Stimulated activated CD4-positive, alpha-beta T cell treated with anti-CD3 and anti-CD28 coated beads, Interleukin-15, amount 100 ng/mL, for 48 hours (primary cell): ENCODE results near the gene IRF5.
"Not testable (repeated sequence)": the region's sequence is repeated elsewhere in the genome, so short reads cannot be mapped to it uniquely, and the experiment has no call there.

Source experiments
- DNase-seq, 2 donors: peaks; one replicate each; pipeline ENCODE4 v3.0.0-alpha.2; 2020; ENCODE audit warnings: low read depth in 2 of 2

Gene IRF5

DNA sequence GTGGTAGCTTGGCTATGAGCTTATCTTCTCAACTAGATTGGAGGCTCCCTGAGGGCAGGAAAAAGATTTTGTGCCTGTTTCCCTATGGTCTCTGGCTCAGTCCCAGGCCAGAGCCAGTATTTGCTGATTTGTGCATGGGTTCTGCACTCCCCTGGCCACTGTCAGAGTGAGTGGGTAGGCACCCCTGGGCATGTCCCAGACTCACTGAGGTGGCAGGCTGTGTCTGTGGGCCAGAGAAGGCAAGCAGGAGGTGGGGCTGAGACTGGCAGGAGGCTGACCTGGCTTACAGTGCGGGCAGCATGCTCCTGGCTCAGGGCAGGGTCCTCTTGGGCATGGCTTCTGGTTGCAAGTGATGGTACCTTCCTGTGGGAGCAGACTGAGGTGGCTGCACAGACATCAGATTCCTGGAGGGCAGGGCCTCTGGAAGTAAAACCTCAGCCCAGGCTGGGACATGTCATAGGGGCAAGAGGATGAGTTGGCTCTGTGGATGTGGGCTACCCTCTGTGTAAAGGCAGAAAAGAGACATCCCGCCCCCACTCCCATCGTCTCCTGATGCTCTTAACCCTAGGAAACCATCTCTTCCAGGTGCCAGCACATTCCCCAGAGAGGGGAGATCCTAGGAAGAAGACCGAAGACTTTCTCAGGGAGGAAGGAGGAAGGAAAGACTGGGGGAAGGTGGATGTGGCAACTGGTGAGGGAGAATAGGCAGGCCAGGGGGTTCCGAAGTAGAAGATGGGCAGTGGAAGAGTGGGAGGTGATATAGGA is 31.5 kb upstream of the IRF5 start:
- no peak for DNase-seq

DNA sequence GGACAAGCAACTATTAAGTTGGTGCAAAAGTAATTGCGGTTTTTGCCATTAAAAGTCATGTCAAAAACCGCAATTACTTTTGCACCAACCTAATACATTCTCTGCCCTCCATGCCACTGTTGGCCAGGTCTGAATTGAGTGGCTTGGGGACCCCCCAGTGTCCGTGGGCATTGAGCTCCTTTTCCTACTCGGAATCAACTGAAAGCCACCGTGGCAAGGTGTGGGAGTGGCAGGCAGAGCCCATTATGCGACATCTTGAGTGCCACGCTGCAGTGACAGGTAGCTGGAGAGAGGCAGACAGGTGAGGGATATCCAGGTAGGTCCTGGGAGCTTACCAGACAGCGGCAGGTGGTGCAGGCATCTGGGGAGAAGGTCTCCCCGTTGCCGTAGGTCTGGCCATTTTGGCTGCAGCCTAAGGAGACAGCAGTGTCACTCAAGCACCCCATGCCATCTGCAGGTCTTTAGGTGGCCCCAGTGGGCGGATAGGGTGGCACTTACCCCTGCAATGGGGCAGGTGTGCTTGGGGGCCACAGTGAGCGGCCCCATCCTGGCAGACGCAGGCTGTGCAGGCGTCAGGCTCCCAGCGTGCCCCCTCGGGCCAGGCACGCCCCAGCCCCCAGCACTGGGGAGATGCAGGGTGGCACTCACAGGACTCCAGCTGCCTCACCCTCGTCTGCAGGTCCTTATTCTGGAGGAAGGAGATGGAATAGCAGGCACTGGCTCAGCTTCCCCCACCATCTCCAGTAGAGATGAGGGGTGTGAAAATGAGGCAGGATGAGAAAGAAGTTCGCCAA is 30.8 kb upstream of the IRF5 start:
- DNase-seq = no peak

DNA sequence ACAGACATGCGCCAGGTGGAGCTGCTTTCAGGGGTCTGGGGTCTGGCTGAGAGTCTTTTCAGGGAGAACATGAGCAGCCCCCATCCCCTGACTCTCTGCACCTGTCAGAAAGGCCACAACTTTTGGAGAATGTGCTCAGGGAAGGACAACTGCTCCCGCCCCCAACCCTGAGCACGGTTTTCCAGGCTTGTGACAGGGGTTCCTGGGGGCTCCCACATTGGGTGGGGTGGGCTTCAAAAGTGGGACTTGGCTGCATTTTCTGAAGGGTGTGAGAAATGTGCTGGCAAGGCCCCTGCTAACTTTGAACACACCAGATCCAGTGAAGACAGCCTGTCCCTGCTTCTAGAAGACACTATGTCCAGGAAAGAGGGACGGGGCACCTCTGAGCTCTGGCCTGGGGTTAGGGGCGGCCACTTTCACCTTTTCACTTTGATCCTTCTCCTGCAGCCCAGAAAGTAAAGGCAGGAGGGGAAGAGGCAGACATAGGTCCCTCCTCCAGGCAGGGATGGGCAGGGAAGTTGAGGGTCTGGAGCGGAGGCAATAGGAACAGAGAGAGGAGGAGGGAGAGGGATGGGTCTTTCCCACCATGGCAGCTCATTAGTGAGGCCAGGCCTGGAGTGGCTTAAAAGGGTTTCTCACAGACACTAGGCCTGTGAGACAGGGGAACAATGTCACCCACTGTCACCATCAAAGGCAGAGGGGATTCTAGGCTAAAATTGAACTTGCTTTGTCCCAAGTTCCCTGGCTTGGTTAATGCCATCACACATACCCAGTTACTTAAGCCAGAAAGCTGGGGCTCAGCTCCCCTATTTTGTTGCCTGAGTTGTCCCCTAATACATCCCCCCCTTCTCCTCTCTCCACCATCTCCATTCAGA is 28.7 kb upstream of the IRF5 start:
- no peak for DNase-seq

DNA sequence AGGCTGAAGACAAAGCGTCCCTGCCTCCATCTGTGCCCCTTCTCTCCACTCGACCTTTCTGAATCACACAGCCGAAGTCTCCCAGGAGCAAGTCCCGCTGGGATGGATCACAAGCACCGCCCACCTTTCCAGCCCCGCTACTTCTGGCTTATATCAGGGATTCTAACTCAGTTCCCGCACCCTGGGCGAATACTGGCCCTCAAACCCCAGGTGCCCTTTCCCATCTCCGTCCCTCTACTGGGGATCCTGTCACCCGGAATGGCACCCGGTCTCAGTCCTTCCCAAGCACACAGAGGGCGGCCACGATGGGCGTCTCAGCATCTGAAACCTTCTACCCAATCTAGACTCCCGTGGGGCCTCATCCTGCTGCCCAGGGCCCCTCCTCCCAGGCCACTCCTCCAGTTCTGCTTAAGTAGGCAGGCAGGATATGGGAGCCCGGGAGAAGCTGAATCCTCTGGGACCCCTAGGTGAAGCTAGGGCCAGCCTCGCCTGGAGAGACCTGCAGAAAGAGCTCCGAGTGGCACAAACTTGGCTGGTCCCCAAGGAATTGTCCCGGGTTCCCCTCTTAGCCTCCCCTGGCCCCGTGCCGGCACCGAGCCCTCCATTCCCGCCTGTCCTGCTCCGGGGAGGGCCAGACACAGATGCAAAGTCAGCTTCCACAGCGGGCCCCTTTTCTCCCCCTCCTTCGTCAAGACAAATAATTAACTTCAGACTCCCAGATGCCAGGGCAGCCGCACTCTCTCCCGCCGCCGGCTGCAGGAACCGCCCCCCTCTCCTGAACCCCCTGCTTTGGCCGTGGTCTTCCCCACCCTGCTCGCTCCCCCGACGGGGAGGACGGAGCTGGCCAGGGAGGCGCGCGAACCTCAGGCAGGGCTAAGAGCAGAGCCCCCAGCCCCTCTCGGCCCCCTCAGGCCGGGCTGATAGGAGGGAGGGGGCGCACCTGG is 27.8 kb upstream of the IRF5 start:
- no peak for DNase-seq

DNA sequence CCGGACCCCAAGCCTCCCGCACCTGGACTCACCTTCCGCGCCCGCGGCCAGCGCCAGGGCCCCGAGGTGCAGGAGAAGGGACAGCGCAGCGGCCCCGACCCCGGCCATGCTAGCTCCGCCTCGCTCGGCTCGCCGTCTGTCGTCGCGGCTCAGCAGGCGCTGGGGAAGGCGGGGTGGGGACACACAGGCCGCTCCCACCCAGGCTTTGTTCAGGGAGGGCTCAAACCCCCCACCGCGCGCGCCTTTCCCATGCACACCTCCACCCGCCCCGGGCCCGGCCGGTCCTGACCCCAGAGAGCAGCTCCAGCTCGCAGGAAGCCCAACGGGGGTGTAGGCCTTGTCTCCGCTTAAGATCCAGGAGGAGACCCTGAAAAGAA is 27.2 kb upstream of the IRF5 start, which contains the start of gene KCP:
KCP (minus strand) TSS at position 141 of the 377 bp plus-strand sequence; CDS start at position 108, 33 bp downstream.
- no peak for DNase-seq

DNA sequence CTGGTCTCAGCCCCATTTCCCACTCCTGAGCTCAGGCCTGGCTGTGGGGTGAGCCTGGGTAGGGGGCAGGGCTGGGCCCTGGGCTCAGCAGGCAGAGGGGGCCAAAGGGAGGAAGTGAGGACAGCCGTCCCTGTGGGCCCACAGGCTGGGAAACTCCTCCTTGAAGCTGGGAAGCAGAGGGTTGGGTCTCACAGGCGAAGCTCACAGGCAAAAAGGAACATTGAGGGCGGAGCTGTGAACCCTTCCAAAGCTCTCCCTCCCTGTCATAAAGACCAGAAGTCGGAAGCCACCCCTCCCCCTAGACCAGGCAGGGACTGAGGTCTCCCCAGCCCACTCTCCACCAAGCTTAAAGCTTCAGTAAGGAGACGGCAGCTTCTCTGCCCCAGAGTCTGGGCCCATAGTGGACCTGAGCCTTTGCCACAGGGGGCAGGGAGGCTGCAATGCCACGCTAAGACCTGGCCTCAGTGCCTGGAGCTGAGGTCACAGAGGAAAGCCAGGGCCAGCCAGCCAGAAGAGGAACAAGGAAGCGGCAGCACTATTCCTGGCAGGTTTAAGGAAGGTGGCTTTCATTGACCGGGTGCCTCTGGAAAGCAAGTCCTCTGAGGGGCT is 26.2 kb upstream of the IRF5 start:
- no peak for DNase-seq

DNA sequence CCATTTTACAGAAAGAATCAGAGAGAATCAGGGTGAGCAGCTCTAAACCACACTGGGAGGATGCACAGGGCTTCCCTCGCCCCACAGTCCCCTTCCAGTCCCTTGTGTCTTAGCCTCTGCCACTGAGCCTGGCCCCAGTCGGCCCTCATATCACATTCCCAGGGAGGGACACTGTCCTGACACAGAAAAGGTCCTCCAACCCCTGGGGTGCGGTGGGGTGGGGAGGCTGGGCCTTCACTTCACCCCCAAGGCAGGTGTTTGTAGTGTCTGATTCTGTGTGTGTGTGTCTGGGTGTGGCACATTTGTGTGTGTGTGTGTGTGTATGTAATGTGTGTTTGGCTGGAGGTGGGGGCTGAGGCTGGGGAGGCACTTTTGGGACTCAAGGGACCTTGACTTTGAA is 25.4 kb upstream of the IRF5 start:
- DNase-seq = no peak

DNA sequence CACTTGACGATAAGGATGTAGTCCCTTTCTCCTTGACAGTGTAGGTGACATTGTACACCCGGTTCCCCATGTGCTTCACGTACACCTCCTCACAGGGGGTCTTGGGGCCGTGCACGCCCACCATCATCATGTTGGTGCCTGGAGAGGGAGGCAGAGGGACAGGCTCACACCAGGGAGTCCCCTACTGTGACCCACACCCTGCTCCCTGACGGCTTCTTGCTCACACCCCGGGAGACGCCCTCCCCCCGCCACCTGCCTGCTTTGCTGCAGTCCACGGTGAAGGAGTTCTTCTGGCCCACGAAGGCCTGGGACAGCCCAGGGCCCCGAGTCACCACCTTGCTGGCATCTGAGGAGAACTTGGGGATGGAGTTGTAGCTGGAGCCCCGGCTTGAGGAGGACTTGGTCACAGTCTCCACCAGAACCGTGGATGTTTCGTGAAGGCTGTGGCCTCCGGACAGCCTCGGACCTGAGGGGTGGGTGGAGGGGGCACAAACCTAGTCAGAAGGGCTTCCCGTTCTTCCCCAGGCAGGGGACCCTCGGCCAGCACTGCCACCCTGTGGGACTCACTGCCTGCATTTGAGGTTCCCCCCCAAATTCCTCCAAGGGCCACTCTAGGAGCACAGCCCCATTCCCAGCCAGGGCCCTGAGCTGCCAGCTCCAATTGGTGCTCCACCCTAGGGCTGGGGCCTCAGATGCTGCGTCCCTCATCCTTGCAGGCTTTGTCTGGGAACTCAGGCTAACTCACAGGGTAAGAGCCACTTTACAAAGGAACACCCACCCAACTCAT is 24.8 kb upstream of the IRF5 start:
- not testable (repeated sequence) for DNase-seq

DNA sequence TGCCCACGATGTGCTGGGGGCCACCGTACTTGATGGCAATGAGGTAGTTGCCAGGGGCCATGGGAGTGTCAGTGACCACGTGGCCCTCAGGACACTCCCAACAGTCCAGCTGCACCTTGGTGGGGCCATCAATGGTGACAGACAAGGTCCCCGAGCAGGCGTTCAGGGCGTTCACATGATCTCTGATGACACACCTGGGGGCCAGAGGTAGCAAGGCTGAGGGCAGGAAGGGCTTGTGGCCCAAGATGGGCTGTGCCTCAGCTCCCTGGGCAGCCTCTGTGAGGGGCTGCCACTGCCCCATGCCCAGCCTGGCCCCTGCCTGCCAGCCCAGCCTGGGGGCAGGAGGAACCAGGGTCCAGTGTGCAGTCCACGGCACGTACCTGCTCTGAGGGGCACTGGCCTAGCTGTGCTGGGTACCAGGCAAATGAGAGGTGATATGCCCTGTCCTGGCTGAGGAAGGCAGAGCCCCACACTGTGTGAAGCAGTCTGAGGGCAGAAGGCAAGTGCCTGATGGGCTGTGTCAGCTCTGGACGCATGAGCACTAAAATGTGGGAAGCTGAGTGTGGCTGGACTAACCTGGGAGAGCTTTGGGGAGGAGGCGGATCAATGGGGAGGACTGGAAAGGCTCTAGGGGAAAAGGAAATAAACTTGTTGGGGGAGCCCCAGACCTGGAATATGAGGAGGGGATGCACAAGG is 23.7 kb upstream of the IRF5 start:
- DNase-seq = no peak

DNA sequence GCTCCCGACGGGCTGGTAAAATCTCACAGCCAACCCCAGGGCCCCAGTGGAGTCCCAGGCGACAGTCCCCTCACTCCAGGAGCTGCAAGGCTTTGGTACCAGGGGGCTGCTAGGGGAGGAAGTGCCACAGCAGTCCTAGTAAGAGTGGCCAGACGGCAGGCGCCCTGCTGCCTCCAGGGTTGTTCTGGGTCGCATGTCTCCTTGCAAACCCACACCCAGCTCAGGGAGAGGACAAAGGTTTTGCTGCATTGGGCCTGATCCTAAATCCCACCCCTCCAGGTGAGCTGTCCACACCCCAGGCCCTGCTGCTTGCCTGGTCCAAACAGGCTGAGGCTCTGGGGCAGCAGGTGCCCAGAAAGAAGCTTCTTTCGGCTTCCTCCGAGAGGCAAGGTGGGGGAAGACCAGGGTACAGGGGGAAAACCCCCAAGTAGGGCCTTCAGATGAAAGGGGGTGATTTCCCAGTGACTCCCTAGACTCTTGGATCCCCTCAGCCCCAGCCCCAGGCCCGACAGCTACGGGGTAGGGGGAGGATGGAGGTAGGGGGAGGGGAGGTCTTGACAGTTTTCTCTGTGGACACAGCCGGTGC is 23.1 kb upstream of the IRF5 start:
- no peak for DNase-seq

DNA sequence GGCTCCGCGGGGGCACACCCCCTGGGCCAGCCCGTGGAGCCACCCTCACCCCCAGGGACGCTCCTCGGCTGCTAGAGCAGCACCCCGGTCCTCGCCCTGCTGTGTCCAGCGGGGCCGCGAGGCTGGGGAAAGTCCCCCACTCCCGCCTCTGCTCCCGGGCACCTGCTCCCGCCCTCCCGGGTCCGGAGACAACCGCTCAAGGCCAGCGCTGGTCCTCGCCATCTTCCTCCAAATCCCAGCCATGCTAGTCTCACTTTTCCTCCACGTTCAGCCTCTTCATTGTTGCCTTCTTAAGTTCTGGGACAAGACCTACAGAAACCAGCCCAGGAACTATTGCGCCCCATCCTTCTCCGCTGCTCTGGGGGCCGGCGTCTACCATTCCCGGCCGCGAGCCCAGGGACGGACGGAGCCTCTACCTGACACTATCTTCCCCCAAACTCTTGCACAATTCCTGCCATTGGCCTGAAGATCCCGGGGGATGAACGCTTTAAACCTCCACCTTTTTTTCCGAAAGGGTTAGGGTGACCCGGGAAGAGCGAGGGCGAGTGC is 22.4 kb upstream of the IRF5 start:
- DNase-seq = no peak

DNA sequence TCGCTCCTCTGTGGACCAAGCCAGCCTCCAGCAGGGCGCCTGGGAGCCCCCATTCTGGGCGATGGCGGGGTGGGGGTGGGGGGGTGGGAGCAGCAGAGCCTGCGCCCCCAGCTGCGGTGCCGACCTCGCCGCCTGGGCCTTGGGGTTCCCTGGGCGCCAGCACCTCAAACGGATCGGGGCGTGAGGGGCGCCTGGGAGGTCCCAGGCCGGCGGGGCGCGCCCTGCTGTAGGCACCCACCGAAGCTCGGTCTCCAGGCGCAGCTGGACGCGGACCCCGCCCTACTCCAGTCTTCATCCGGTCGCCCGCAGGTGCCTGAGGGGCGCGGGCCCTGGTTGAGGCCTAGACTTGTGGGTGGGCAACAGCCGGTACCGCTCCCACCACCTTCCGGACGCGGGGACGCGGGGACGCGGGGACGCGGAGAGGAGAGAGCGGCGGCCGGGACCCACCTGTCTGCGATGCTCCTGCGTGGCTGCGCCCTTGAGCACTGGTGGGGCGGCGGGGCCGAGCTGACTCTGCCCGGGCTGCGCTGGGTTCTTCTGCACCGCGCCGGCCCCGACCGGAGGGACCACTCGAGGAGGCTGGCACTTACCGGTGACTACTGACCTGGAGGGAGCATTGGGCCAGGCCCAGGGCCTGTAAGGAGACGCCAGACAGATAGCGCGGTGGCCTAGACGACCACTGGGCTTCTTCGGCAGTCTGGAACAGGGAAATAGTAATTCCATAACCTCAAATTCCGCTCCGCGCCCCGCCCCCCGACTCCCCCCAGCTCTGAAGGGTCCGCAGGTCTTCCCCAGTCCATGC is 21.7 kb upstream of the IRF5 start:
- DNase-seq = no peak

DNA sequence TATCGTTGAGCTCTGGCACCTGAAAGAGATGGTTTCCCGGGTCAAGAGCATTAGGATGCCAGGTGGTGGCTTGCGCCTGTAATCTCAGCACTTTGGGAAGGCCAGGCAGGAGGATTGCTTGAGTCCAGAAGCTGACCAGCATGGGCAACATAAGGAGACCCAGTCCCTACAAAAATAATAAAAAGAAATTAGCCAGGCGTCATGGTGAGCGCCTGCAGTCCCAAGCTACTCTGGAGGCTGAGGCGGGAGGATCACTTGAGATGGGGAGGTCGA is 21.1 kb upstream of the IRF5 start:
- DNase-seq = no peak

DNA sequence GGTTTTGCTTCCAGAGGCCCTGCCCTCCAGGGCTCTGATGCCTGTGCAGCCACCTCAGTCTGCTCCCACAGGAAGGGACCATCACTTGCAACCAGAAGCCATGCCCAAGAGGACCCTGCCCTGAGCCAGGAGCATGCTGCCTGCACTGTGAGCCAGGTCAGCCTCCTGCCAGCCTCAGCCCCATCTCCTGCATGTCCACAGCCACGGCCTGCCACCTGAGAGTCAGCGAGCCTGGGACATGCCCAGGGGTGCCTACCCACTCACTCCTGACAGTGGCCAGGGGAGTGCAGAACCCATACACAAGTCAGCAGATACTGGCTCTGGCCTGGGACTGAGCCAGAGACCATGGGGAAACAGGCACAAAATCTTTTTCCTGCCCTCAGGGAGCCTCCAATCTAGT is 20.6 kb upstream of the IRF5 start:
- no peak for DNase-seq

DNA sequence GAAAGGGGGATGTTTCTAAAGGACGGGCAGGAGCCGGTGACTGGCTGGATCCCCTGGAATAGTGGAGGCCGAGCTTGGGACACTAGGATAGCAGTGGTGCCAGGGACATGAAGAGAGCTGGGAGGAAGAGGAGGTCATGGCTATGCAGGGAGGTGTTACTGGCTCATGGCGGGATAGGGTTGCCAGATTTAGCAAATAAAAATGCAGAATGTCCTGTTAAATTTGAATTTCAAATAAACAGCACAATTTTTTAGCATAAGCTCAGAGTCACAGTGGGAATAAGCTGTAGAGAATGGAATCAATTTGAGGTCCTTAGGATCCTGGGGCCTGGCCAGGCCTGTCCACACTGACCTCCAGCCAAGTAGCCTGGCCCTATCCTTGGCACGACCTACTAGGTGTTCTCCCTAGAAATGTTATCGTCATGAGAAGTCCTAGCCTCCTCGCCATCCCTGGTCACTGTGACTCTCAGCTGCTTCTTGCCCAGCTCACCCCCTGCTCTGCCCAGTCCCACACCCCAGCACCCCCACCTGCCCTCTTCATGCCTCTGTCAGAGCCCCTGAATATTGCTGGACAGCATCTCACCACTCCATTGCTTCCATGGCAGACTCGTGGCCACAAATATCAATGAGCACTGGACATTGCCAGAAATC is 19.6 kb upstream of the IRF5 start:
- DNase-seq = no peak

DNA sequence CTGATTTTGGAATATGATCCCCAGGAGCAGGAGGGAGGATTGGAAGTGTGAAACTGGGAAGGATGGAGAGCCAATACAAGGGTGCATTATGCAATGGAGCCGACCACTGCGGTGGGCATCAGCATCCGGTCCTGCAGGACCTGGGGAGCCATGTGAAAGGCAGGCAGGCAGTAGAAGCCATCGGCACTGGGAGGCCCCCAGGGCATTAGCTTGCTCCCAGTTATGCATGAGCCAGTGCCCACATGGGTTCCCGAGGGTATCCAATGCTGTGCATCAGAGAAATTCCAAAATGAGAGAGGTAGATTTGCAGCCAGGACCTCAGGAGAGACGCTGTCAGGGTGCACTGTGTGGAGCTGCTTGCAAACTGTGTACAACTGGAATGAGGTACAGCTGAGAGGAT is 18.5 kb upstream of the IRF5 start:
- no peak for DNase-seq
